HepG2 (cell line): ENCODE measurements around the gene PLA2G4F.

Experiments used
- ATF4 ChIP-seq, 2 experiments: fragments of 450-650 bp in 1 of 2; sonication (generic) in 1 of 2; formaldehyde crosslinking; IDR thresholded peaks; 2 replicates each; pipeline versions ENCODE4 v1.5.0 to v1.8.0; 2020 to 2022; ENCODE audit warnings: mild to moderate bottlenecking in 1 of 2, missing genetic modification reagents in 1 of 2
- HINFP ChIP-seq: sonication (generic); formaldehyde crosslinking; IDR thresholded peaks from 2 replicates; pipeline ENCODE4 v1.4.0; 2020; ENCODE audit warnings: low read depth, mild to moderate bottlenecking, missing genetic modification reagents
- NFYB ChIP-seq: sonication (generic); formaldehyde crosslinking; IDR thresholded peaks from 2 replicates; pipeline ENCODE4 v1.4.0; 2020; ENCODE audit warnings: missing genetic modification reagents
- NR2C2 ChIP-seq: sonication (generic); formaldehyde crosslinking; IDR thresholded peaks from 2 replicates; pipeline ENCODE4 v1.4.0; 2020; ENCODE audit warnings: missing genetic modification reagents, mild to moderate bottlenecking, moderate library complexity, borderline replicate concordance
- SRF ChIP-seq: IDR thresholded peaks from 2 replicates; pipeline ENCODE4 v1.6.1; 2011; ENCODE audit warnings: mild to moderate bottlenecking, low read depth, low read length, moderate library complexity
- TAF1 ChIP-seq: sonication (generic); formaldehyde crosslinking; IDR thresholded peaks from 2 replicates; pipeline ENCODE4 v1.4.0; 2020; ENCODE audit warnings: missing genetic modification reagents
- TBL1XR1 ChIP-seq: fragments of 150-350 bp; IDR thresholded peaks from 2 replicates; pipeline ENCODE4 v1.6.1; 2014; ENCODE audit warnings: borderline replicate concordance, low read length; ENCODE audit not compliant: partially characterized antibody

GRCh38 chr15:42144841-42145375 lies 11.5 kb downstream of the PLA2G4F start:
- no peak for TF ChIP-seq HINFP (CRISPR knock-in tag)
- no peak for TF ChIP-seq ATF4 (CRISPR knock-in tag; IDR thresholded peaks at IDR 0.05)
- TF ChIP-seq NR2C2 (CRISPR knock-in tag), result no peak
- TF ChIP-seq TBL1XR1, result no peak
- no peak for TF ChIP-seq SRF
- no peak for TF ChIP-seq TAF1 (CRISPR knock-in tag)
- TF ChIP-seq NFYB (CRISPR knock-in tag), result no peak
